CD4-positive, alpha-beta T cell treated with Interleukin-21 for 1 hour (primary cell): ENCODE data around the gene CDKN2AIP.
"Not testable (repeated sequence)": the region's sequence is repeated elsewhere in the genome, so short reads cannot be mapped to it uniquely, and the experiment has no call there.

Experiments
- DNase-seq: peaks from one replicate; pipeline ENCODE4 v3.0.0-alpha.2; 2020

The CDKN2AIP gene

GRCh38 chr4:183413234-183414200, 30.9 kb upstream of the CDKN2AIP start:
- no peak for DNase-seq

- no peak for DNase-seq
These were observed 27.3 kb upstream of the CDKN2AIP start for GRCh38 chr4:183416879-183417755.

- no peak for DNase-seq
These were observed 21.3 kb upstream of the CDKN2AIP start for GRCh38 chr4:183422962-183423631.

GRCh38 chr4:183424109-183424744, 20.2 kb upstream of the CDKN2AIP start:
- DNase-seq, result no peak

- no peak for DNase-seq
These were observed 17.9 kb upstream of the CDKN2AIP start for GRCh38 chr4:183426507-183426906.

GRCh38 chr4:183429489-183429888, 14.9 kb upstream of the CDKN2AIP start:
- no peak for DNase-seq

GRCh38 chr4:183430317-183430993, 14.0 kb upstream of the CDKN2AIP start:
- peak; percentile 40 for DNase-seq

GRCh38 chr4:183430994-183431347, 13.5 kb upstream of the CDKN2AIP start:
- DNase-seq, result no peak

GRCh38 chr4:183431614-183432013, 12.8 kb upstream of the CDKN2AIP start:
- DNase-seq, result no peak

GRCh38 chr4:183433183-183433582, 11.3 kb upstream of the CDKN2AIP start:
- not testable (repeated sequence) for DNase-seq

- DNase-seq, result no peak
These were observed 10.2 kb upstream of the CDKN2AIP start for GRCh38 chr4:183434264-183434663.

- no peak for DNase-seq
These were observed 9.7 kb upstream of the CDKN2AIP start for GRCh38 chr4:183434666-183435190.

- DNase-seq, result no peak
These were observed 8.6 kb upstream of the CDKN2AIP start for GRCh38 chr4:183435803-183436202.

- DNase-seq, result no peak
These were observed 8.0 kb upstream of the CDKN2AIP start for GRCh38 chr4:183436417-183436816.

GRCh38 chr4:183437452-183437851, 7.0 kb upstream of the CDKN2AIP start:
- no peak for DNase-seq

GRCh38 chr4:183438458-183439113, 5.8 kb upstream of the CDKN2AIP start:
- no peak for DNase-seq

- no peak for DNase-seq
These were observed 3.2 kb upstream of the CDKN2AIP start for GRCh38 chr4:183441276-183441675.

GRCh38 chr4:183443655-183444213, 702 bp upstream of the CDKN2AIP start:
- no peak for DNase-seq

GRCh38 chr4:183445097-183445428, 627 bp downstream of the CDKN2AIP start:
- no peak for DNase-seq

GRCh38 chr4:183447646-183448045, 3.2 kb downstream of the CDKN2AIP start:
- peak; percentile 33 for DNase-seq

GRCh38 chr4:183448436-183448835, 4.0 kb downstream of the CDKN2AIP start:
- DNase-seq, result no peak
